Breast epithelium (tissue), 4 donors: ENCODE measurements around the gene TNFRSF12A. TPM values are rescaled to one million over a fixed set of nuclear protein-coding genes. Genes with fewer than 3 reads are reported as not detected.

Experiments used
- DNase-seq, 2 donors: peaks; one replicate each; pipeline ENCODE4 v3.0.0-alpha.2; 2019; ENCODE audit warnings: low spot score in 2 of 2
- H3K27ac ChIP-seq, 2 donors: fragments of 200-600 bp; sonication (generic) in 1 of 2; one replicate each; pipeline ENCODE4 v1.5.1; 2016 to 2019; ENCODE audit warnings: mild to moderate bottlenecking in 1 of 2
- H3K27me3 ChIP-seq, 2 donors: fragments of 200-600 bp; sonication (generic) in 1 of 2; one replicate each; pipeline versions ENCODE4 v1.5.1 to v1.6.0; 2017 to 2019; ENCODE audit warnings: control low read depth in 1 of 2, mild to moderate bottlenecking in 1 of 2
- H3K36me3 ChIP-seq: fragments of 200-600 bp; one replicate; pipeline ENCODE4 v1.5.1; 2019
- H3K4me1 ChIP-seq, 2 donors: fragments of 200-600 bp; sonication (generic); one replicate each; pipeline ENCODE4 v1.5.1; 2016 to 2019; ENCODE audit warnings: control low read depth in 1 of 2
- H3K4me3 ChIP-seq, 3 donors: fragments of 200-600 bp; sonication (generic); 1 replicate in 2 of 3; 2 replicates in 1 of 3; pipeline ENCODE4 v1.5.1; 2016 to 2019; ENCODE audit warnings: mild to moderate bottlenecking in 3 of 3, moderate library complexity in 2 of 3
- H3K9me3 ChIP-seq, 2 donors: fragments of 200-600 bp; sonication (generic) in 1 of 2; one replicate each; pipeline ENCODE4 v1.5.1; 2016 to 2019; ENCODE audit warnings: control low read depth in 1 of 2
- CTCF ChIP-seq, 3 donors: fragments of 450-650 bp; IDR thresholded peaks; one replicate each; pipeline ENCODE4 v1.5.1; 2016 to 2017; ENCODE audit warnings: antibody characterized with exemption in 3 of 3, mild to moderate bottlenecking in 3 of 3, moderate library complexity in 3 of 3
- POLR2A ChIP-seq: fragments of 450-650 bp; IDR thresholded peaks from one replicate; pipeline ENCODE4 v1.6.1; 2016; ENCODE audit warnings: antibody characterized with exemption, mild to moderate bottlenecking, moderate library complexity
- POLR2AphosphoS5 ChIP-seq, 3 donors: sonication (generic); formaldehyde crosslinking; IDR thresholded peaks; one replicate each; pipeline ENCODE4 v1.6.1; 2017; ENCODE audit warnings: antibody characterized with exemption in 3 of 3
- intact Hi-C: fragments of 100-400 bp; cut with DNase I; formaldehyde crosslinking; loops from one replicate; pipeline ENCODE4 v1.15.1; 2023; ENCODE audit warnings: low total_unique reads
- total RNA-seq, 3 donors: library from RNA; depleted of rRNA; stranded (reverse); fragments of >200 nt; gene quantifications; one replicate each; pipeline ENCODE4 v1.1.0, GENCODE V29; 2016

Gene TNFRSF12A
- total RNA-seq, 3 donors from 2014 or later, result 6.9 to 74.1 (median 36.7) TPM

- Histone ChIP-seq H3K4me3 (no peak overlapping the region), H3K27me3 (no peaks in the 10 kb centered on the region), H3K4me1 (peaks cover 0 to 3% of the 10 kb centered on the region in 2 donors), H3K9me3 (no peaks in the 10 kb centered on the region), H3K27ac (no peak overlapping the region), H3K36me3 (no peaks in the 10 kb centered on the region)
- no peak for DNase-seq
- intact Hi-C loops, result no loop called here
- TF ChIP-seq POLR2A (no peak), CTCF (IDR thresholded peaks at IDR 0.05) (no peak), POLR2AphosphoS5 (IDR thresholded peaks at IDR 0.05) (no peak)
These were observed 43.5 kb upstream of the TNFRSF12A start for GRCh38 chr16:2976673-2977072.

GRCh38 chr16:2977440-2977839 lies 42.7 kb upstream of the TNFRSF12A start:
- intact Hi-C loops, result no loop called here
- Histone ChIP-seq H3K27me3 (no peaks in the 10 kb centered on the region), H3K36me3 (no peaks in the 10 kb centered on the region), H3K27ac (no peak overlapping the region), H3K4me1 (peaks cover 0 to 3% of the 10 kb centered on the region in 2 donors), H3K4me3 (no peak overlapping the region), H3K9me3 (no peaks in the 10 kb centered on the region)
- TF ChIP-seq CTCF (IDR thresholded peaks at IDR 0.05), result no peak
- TF ChIP-seq POLR2A, result no peak
- TF ChIP-seq POLR2AphosphoS5 (IDR thresholded peaks at IDR 0.05), result no peak
- DNase-seq, result no peak

GRCh38 chr16:2979669-2980226 lies 40.4 kb upstream of the TNFRSF12A start:
- Histone ChIP-seq H3K4me3 (peak overlapping the region; percentile 73 to 83 (median 78)), H3K27ac (no peak overlapping the region), H3K36me3 (no peaks in the 10 kb centered on the region), H3K4me1 (peaks cover 3 to 6% of the 10 kb centered on the region in 2 donors), H3K27me3 (no peaks in the 10 kb centered on the region), H3K9me3 (no peaks in the 10 kb centered on the region)
- no peak for DNase-seq
- intact Hi-C loops, result no loop called here
- TF ChIP-seq POLR2AphosphoS5 (IDR thresholded peaks at IDR 0.05), result no peak
- no peak for TF ChIP-seq POLR2A
- no peak for TF ChIP-seq CTCF (IDR thresholded peaks at IDR 0.05)

GRCh38 chr16:2980227-2981176 lies 39.7 kb upstream of the TNFRSF12A start, which contains the start of gene PKMYT1:
Gene PKMYT1 (minus strand): TSS chr16:2980446. CDS start chr16:2979657, 789 bp downstream.
- Histone ChIP-seq H3K4me1 (peaks cover 3 to 6% of the 10 kb centered on the region in 2 donors), H3K27ac (peak within 1 kb of the TSS; percentile 74 to 90), H3K4me3 (peak within 1 kb of the TSS; percentile 73 to 83 (median 78)), H3K27me3 (no peaks in the 10 kb centered on the region), H3K9me3 (no peaks in the 10 kb centered on the region), H3K36me3 (no peaks in the 10 kb centered on the region)
- intact Hi-C loops, result no loop called here
- DNase-seq, result peak; percentile 83 to 87
- TF ChIP-seq POLR2A (peak; percentile 82), CTCF (IDR thresholded peaks at IDR 0.05) (no peak), POLR2AphosphoS5 (IDR thresholded peaks at IDR 0.05) (peak; percentile 79 to 88 (median 85))
